LNCaP clone FGC (cell line): Measurements from ENCODE around the gene TMEM42.
"Not testable (repeated sequence)": the region's sequence is repeated elsewhere in the genome, so short reads cannot be mapped to it uniquely, and the experiment has no call there.

Source experiments
- DNase-seq: peaks from one replicate; pipeline ENCODE4 v3.0.0-alpha.2; 2011; ENCODE audit warnings: low read depth
- H3K4me3 ChIP-seq: 2 replicates; pipeline ENCODE4 v1.5.1; 2011; ENCODE audit warnings: mild to moderate bottlenecking, low read depth, low read length, control low read depth
- TF ChIP-seq, protein P1 (sequence below): IDR thresholded peaks from 2 replicates; pipeline ENCODE4 v1.5.1; 2012; ENCODE audit warnings: mild to moderate bottlenecking; ENCODE audit not compliant: control insufficient read depth, insufficient read depth; ENCODE audit errors: extremely low read depth

The TMEM42 gene

DNA sequence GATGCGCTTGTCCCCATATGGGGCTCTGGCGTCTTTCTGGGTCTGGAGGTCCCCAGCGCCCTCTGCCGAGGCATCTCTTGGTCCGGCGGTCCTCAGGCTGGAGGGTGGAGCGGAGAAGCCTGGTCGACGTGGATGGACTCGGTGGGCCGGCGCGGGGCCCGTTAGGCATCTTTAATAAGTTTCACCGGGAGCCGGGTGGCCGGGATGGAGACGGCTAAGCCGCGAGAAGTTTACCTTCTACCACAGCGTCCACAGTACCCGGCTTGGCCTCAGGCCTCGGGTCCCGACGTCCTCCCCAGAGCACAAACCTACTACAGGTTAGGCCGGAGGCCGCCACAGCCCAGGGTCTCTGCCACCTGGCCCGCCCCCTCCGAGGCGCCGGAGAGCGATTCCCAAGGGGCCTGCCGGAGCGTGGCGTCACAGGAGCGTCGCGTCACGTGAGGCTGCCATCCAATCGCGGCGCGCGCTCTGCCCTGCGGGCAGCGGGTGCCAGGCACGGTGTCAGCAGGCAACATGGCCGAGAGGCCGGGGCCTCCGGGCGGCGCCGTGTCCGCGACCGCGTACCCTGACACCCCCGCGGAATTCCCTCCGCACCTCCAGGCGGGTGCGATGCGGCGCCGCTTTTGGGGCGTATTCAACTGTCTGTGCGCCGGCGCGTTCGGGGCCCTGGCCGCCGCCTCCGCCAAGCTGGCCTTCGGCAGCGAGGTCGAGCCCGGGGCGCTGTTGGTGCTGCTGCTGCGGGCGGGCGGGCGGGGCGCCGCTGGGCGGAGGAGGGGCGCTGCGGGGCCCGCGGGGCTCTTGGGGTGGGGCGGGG, at the start of gene TMEM42:
Gene TMEM42, plus strand, starts transcription at position 501 of the 814 bp plus-strand sequence. Its CDS starts 13 bp downstream, at position 514.
- DNase-seq, result peak; percentile 55
- H3K4me3 ChIP-seq, result peak within 1 kb of the TSS; percentile 59
- TF ChIP-seq, protein P1, sequence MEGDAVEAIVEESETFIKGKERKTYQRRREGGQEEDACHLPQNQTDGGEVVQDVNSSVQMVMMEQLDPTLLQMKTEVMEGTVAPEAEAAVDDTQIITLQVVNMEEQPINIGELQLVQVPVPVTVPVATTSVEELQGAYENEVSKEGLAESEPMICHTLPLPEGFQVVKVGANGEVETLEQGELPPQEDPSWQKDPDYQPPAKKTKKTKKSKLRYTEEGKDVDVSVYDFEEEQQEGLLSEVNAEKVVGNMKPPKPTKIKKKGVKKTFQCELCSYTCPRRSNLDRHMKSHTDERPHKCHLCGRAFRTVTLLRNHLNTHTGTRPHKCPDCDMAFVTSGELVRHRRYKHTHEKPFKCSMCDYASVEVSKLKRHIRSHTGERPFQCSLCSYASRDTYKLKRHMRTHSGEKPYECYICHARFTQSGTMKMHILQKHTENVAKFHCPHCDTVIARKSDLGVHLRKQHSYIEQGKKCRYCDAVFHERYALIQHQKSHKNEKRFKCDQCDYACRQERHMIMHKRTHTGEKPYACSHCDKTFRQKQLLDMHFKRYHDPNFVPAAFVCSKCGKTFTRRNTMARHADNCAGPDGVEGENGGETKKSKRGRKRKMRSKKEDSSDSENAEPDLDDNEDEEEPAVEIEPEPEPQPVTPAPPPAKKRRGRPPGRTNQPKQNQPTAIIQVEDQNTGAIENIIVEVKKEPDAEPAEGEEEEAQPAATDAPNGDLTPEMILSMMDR, result no peak

DNA sequence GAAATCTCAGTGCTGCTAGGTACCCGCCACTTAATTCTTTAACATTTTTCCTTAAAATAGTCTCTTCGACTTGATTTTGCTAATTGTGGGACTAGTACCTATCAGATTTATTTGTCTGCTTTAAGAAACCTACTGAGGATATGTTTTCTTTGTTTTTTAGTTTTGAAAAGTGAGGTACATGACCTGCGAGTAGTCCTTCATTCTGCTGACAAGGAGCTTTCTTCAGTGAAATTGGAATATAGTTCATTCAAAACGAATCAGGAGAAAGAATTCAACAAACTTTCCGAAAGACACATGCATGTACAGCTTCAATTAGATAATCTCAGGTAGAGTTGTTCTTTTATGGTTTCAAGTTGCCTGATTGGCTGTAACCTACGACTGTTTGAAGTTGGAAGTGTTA, 47.0 kb upstream of the TMEM42 start:
- no peak overlapping the region for H3K4me3 ChIP-seq
- TF ChIP-seq, protein P1, result no peak
- DNase-seq, result no peak

DNA sequence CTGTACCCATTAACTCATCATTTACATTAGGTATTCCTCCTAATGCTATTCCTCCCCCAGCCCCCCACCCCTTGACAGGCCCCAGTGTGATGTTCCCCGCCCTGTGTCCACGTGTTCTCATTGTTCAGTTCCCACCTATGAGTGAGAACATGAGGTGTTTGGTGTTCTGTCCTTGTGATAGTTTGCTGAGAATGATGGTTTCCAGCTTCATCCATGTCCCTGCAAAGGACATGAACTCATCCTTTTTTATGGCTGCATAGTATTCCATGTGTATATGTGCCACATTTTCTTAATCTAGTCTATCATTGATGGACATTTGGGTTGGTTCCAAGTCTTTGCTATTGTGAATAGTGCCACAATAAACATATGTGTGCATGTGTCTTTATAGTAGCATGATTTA, 45.4 kb upstream of the TMEM42 start:
- DNase-seq, result not testable (repeated sequence)

DNA sequence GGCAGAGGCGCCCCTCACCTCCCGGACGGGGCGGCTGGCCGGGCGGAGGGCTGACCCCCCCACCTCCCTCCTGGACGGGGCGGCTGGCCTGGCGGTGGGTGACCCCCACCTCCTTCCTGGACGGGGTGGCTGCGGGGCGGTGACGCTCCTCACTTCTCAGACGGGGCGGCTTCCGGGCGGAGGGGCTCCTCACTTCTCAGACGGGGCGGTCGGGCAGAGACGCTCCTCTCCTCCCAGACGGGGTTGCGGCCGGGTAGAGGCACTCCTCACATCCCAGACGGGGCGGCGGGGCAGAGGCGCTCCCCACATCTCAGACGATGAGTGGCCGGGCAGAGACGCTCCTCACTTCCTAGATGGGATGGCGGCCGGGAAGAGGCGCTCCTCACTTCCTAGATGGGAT, 40.5 kb upstream of the TMEM42 start:
- not testable (repeated sequence) for DNase-seq, H3K4me3 ChIP-seq

More for the DNA sequence above, 45.4 kb upstream of the TMEM42 start:
- H3K4me3 ChIP-seq, result not testable (repeated sequence)

DNA sequence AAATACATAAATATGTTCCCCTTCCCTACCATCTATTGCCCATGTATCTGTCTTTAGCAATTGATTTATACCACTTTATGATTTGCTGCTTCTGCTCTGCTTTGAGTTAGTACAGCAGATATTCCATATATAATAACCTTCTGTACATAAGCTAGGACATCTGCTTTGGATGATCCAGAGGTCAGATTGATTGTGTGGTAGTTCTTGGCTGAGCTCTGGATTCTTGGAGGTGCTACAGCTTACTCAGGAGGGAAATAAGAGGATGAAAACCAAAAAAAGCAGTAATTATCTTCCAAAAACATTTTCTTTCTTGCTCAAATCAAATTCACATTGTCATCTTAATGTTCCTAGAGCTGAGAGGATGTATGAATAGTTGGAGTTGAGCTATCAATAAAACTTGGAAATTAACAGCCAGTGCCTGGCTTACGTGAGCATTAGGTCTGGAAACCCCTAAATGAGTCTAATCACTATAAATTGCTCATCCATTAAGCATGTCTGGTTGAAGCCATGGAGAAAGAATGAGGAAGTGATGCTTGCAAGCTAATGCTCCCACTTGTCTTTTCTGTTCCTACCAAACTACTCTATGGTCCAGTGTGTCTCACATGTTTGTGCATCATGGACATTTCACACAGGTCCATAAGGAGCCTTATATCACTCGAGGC, 36.3 kb upstream of the TMEM42 start:
- TF ChIP-seq, protein P1, result no peak
- no peak for DNase-seq
- no peak overlapping the region for H3K4me3 ChIP-seq

DNA sequence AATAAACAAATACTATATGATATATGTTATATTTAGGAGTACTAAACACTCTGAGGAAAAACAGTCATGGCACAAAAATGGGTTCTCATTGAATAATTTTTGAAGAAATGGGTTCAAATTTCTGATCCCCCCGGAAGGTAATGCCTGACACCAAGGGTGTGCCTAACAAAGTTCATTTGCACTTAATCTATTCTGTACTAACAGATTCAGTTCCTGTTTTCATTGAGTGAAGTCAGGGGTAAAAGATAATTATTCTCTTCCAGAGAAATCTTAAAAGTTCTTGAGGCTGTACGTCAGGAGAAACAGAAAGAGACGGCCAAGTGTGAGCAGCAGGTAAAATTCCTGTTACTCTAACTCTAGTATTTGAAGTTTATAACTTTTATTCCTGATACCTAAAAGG, 34.5 kb upstream of the TMEM42 start:
- TF ChIP-seq, protein P1, result no peak
- H3K4me3 ChIP-seq, result no peak overlapping the region
- DNase-seq, result no peak

DNA sequence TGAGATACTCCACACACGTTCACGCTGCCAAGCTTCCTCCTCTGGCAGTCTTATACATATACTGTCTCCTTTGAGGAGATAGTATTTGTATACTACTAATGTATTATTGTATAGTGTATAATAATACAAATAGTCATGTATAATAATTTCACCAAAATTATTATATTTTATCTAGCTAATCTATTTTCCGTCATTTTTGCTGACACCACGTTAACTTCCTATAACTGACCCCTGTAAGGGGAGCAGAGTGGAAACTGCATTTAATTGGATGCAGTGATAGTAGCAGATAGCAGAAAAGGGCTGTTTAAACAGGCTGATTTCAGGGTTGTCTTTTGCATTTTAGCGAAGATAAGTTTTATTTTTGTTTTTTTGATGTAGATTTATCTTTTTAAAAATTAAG, 30.5 kb upstream of the TMEM42 start:
- no peak for DNase-seq
- TF ChIP-seq, protein P1, result no peak
- H3K4me3 ChIP-seq, result no peak overlapping the region

DNA sequence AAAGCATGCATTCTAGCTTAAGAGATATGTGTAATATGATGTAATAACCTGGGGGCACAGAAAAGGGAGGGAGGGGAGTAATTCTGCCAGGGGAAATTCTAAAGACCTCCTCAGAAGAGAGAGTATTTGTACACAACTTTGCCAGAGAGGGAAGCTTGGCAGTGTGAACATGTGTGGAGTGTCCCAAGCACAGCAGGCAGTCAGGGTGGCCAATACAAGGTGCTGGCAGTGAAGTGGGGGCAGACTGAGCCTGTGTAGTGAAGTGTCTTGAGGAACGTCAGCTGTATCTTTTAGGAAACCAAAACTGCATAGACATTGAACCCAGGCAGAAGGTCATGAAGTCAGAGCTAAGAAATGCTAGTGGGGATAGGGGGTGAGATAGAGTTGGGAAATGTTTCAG, 29.7 kb upstream of the TMEM42 start:
- DNase-seq, result no peak
- TF ChIP-seq, protein P1, result no peak
- no peak overlapping the region for H3K4me3 ChIP-seq
